CD4-positive, alpha-beta T cell treated with Interleukin-10 for 1 hour (primary cell): ENCODE data around the gene ZNF771.

Experiments used
- DNase-seq: peaks from one replicate; pipeline ENCODE4 v3.0.0-alpha.2; 2020

ZNF771 gene

DNA sequence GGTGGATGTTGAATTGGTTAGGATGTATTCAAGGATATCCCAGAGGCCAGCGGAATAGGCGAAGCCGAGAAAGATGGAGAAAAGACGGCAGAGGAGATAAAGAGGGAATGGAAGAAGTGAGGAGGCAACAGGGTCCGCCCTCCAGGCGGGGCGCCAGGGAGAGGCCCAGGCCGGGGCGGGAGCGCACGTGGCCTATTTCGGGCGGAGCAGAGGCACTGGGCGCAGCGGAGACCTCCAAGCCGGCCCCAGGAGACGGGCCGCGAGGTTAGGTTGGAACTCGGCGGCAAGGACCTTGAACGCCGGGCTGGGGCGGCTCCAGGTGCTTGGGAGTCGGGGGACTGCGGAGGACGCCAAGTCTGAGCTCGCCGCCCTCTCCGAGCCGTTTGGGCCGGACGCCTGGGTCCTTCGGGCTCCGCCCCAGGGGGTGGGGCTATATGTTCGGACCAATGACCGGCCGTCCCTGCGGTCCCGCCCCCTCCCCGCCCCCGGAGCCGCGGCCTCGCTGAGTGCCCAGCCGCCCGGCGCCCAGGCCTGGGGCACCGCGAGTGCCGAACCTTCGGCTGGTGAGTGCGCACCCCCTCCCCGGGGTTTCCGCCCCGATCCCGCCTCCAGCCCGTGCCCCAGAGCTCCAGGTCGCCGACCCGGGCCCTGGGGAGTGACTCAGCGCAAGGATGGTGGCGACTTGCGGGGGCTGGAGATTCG lies at the start of gene ZNF771:
ZNF771 (plus strand) TSS at position 505 of the 702 bp plus-strand sequence. CDS start 448 bp downstream, outside the sequence.
- DNase-seq: peak; percentile 91

- DNase-seq: no peak
Measured at GRCh38 chr16:30357715-30358576, 49.5 kb upstream of the ZNF771 start.

DNA sequence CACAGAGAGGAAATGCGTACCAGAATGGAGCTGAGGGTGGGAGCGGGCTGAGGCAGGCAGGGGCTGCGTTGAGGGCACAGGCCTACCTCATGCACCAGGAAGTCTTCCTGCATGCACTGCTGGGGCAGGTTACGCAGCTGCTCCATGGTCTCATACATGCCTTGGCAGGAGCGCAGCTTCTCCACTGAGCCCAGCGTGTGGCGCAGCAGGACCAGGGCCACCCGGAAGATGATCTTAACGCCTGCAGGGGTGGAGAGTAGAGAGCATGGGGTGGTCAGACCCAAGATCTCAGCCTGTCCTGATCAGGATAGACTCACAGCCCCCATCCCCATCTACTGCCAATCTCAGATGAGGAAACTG lies 48.8 kb upstream of the ZNF771 start:
- no peak for DNase-seq

DNA sequence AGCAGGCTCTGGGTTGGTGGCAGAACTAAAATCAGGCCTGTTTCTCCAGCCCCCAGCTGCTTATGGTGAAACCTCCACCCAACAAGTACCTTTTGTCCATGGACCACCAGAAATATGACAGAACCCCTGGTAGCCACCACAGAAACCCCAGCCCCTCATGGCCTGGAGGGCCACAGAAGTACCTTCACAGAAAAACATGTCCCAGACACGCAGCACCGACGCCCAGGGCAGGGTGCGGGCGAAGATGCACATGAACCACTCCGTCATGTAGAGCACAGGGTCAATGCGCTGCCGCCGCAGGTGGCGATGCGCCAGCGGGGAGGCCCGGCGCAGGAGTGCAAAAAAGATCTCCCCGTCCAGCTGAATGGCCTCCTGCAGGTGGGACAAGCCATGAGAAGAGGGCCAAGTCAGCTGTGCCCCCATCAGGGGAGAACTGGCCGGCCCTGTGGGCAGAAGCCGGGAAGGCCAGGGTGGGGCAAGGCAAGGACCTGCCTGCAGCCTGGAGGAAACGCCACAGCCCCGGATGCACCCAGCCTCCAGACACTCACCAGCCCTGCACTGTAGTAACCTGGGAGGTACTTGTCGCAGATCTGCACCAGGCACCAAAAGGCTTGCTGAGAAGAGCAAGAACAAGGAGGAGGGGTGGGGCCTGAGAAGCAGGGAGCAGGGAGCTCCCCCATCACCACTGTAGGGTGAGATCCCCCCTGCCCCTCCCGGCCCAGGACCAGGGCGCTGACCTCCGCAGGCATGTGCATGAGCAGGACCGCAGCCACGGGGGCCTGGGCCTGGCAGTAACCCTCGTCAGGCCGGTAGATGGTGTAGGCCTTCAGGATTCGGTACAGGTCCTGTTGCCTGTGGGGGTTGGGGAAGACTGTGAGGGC lies 48.2 kb upstream of the ZNF771 start:
- DNase-seq: no peak

DNA sequence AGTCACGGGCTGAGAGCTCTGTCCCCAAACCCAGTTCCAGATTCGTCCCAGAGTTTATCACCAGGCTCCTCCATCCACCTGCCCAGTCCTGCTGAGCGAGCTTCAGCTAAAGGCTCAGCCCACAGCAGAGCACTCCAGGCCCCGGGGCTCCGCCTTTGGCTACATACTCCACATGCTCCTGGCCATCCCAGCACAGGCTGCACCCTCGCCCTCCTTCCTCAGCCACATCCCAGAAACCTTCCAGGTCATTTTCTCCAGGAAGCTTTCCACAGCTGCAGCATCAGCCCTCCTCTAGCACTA lies 47.6 kb upstream of the ZNF771 start:
- no peak for DNase-seq

- DNase-seq: no peak
Measured at GRCh38 chr16:30361180-30361579, 46.2 kb upstream of the ZNF771 start.

DNA sequence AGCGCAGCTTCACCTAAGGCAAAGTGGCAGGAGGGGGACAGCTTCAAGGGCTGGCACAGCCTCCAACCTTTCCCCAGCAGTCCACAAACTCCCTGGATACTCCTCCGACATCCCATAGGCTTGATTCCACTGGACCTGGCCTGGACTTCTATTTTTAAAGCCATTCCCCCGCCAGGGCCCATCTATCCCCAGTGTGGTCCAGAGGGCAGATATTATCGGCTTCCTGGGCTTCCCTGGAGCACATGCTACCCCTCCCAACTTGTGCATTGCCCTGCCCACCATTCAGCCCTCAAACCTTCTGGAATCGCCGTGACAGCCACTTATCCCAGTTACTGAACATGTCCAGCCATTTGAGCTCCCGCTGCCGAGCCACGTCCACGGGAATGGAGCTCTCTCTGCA lies 42.2 kb upstream of the ZNF771 start:
- no peak for DNase-seq

DNA sequence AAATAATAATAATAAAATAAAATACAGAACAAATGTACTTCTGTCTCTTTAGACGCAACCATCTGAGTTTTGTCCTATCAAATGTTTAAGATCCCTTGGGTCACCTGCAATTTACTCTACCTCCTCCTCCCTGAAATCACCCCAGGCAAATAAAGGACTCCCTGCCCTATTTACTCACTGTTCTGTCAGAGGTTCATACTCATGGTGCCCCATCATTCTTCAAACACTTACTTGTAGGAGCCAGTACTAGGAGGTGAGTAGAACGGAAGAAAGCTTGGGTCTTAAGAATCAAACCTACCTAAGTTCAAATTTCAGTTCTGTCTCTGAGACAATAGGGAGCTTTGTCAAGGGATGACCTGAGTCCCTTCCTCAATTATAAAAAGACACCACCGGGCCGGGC lies 40.9 kb upstream of the ZNF771 start:
- DNase-seq: no peak

- no peak for DNase-seq
Measured at GRCh38 chr16:30367349-30368009, 39.9 kb upstream of the ZNF771 start.

DNA sequence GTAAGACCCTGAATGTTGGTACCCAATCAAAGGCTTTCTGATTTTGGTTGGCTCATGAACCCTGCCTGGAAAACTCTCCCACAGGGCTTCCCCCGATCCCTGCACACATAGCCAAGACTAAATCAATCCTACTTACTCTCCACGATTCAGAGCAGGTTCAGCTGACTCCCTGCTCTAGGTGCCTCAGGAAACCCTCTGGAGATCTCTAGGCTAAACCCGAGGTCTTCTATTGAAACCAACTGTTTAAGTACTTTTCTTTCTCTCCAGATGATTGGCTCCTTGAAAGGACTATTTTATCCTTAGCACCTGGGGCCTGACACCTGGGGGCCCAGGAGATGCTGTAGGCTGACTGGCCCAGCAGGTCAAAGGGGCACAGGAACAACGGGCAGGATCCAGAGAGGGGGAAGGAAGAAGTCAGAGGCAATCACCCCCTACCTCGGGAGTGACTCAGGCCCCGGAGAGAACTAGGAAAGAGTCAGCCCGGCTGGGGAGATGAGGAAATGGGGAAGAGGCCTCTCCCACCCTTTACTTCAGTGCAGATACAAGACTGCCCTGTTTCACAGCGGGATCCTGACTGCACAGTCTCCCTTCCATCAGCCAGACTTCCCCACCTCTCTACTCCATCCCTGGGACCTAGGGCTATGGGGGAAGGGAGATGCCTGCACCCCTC lies 39.1 kb upstream of the ZNF771 start:
- no peak for DNase-seq

DNA sequence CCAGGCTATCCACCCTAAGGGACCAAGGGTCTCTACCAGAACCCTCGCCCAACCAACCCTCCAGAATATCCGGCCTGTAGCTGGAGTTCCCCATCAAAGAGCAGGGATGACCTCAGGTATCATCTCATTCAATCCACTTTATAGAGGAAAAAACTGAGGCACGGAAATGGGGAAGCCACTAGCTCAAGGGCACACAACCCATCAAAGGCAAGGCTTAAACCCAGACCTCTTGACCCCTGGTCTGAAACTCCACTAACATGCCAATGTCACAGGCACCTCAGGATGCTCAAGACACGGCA lies 38.7 kb upstream of the ZNF771 start:
- no peak for DNase-seq

- DNase-seq: no peak
Measured at GRCh38 chr16:30369091-30369937, 38.1 kb upstream of the ZNF771 start.

- DNase-seq: no peak
Measured at GRCh38 chr16:30369938-30370455, 37.4 kb upstream of the ZNF771 start.

GRCh38 chr16:30370456-30371247 lies 36.8 kb upstream of the ZNF771 start, which contains the start of gene TBC1D10B:
TBC1D10B (minus strand) TSS chr16:30370494; CDS start chr16:30370183, 311 bp downstream.
- DNase-seq: peak; percentile 100

DNA sequence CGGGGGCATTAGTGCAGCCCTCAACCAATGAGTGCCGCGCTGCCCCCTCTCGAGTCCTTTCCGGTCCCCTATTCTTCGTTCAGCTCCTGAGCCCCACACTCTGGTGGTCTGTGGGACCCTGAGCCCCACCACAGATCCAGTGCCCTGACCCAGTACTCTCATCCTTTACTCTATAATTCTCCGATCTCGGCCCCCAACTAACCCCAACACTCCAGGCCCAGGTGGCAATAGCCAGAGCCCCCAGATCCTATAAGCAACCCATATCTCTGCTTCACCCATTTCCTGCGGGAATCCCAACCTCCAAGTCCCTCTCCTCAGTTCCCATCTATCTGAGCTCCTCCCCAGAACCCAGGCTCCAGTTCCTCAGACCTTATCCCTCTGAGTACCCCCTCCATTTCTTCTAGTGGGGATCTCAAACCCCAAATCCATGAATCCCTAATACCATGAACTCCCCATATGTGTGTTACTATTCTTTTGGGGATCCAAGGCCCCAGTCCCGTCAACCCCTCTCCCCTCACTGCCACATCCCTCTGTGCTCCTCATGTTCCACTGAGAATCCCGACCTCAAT lies 36.1 kb upstream of the ZNF771 start:
- no peak for DNase-seq

DNA sequence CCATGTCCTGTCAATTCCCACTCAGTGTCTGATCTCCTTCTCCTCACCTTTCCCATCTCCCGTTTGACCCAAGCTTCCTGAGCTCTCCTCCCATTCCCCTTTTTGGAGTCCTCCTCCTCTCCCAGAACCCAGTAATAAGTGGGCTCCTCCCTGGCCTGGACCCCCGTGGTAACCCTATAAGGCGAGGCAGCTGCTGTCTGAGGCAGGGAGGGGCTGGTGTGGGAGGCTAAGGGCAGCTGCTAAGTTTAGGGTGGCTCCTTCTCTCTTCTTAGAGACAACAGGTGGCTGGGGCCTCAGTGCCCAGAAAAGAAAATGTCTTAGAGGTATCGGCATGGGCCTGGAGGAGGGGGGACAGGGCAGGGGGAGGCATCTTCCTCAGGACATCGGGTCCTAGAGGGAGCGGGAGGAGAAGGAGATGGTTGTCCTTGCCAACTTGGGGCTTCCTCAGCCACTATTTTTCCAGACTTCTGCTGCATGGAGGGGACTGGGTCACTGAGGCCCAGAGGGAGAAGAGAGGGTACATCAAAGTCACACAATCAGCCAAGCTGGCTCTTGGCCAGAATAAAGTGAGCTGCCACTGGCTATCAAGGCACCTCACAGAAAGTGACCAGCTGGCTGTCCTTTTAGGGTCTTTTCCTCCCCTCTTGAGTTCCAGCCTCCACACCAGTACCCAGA lies 35.2 kb upstream of the ZNF771 start:
- DNase-seq: no peak

DNA sequence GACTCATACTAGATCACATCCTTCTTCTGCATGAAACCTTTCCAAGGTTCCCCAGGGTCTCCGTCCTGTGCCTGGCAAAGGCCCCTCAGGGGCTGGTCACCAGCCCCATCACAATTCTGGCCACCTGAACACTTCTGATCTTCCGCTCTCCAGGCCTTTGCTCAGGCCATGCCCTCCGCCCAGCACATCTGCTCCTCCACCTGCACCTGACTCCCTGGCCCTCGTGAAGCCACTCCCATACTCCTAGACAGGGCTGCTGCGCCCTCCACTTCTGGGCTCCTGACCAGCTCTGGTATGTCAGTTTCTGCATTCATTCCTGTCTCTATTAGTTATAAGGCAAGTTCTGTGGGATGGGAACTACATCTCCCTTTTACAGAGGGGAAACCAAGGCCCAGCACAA lies 34.7 kb upstream of the ZNF771 start:
- no peak for DNase-seq

DNA sequence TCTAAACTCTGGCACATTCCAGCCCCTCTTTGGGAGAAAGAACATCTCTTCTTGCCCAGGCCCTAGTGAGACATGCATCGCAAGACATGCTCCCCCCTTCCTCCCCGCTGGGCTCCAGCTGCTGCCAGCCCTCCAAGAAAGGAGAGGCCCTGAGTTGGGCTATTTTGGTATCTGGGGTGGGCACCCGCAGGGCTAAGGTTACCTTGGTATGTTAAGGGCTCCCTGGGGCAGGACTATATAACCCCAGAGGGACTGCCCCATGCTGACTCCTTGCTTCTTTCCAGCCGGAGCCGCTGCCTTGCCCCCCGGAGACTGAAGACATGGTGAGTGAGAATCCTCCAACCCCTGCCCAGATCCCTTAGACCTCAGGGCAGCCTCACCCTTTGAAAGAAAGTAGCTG lies 32.9 kb upstream of the ZNF771 start, which contains the start of gene MYL11:
MYL11 (plus strand) TSS at position 265 of the 400 bp plus-strand sequence; CDS start at position 321, 56 bp downstream.
- no peak for DNase-seq

DNA sequence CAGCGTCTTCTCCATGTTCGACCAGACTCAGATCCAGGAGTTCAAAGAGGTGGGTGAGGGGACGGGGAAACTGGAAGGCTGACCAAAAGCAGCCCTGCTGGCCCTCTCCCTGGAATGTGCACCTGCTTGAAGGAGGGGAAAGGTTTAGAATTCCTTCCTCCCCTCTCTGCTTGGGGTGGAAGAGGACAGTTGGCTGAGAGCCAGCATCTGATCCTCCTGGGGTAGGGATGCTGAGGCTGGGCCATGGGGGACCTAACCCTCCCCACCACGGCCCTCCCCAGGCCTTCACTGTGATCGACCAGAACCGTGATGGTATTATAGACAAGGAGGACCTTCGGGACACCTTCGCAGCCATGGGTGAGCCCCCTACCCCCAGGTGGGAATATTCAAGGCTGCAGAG lies 31.5 kb upstream of the ZNF771 start:
- no peak for DNase-seq
